Measurements from ENCODE around the gene PIWIL1. TPM values are rescaled to one million over a fixed set of nuclear protein-coding genes. Genes with fewer than 3 reads are reported as not detected.

The PIWIL1 gene
- total RNA-seq, 6 donors from 2014 or later = not detected

DNA sequence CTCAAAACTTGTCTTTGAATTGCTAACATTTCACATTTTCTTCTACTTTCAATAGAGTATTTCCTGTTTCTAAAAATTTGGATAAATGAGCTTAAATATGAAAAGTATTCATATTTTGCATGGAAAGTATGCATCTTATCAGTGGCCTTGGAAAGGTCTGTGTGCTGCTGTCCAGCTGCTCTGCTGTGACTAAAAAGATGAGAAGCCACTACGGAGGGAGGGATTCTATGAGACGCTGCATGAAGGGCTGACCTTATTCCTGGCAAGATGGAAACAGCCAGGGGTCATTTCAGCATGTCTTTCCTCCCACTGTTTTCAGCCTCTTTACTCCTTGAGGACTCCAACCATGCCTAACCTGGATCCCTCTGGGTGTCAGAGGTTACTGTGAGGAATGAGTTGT lies 13.0 kb downstream of the PIWIL1 start:
- Histone ChIP-seq H3K27ac (no peak overlapping the region), H3K9me3 (no peaks in the 10 kb centered on the region), H3K4me1 (no peaks in the 10 kb centered on the region), H3K4me3 (no peak overlapping the region), H3K27me3 (no peaks in the 10 kb centered on the region), H3K36me3 (no peaks in the 10 kb centered on the region)
- ATAC-seq (ENCODE audit: low FRiP score in 2 of 2) = no peak
- TF ChIP-seq, protein P1, sequence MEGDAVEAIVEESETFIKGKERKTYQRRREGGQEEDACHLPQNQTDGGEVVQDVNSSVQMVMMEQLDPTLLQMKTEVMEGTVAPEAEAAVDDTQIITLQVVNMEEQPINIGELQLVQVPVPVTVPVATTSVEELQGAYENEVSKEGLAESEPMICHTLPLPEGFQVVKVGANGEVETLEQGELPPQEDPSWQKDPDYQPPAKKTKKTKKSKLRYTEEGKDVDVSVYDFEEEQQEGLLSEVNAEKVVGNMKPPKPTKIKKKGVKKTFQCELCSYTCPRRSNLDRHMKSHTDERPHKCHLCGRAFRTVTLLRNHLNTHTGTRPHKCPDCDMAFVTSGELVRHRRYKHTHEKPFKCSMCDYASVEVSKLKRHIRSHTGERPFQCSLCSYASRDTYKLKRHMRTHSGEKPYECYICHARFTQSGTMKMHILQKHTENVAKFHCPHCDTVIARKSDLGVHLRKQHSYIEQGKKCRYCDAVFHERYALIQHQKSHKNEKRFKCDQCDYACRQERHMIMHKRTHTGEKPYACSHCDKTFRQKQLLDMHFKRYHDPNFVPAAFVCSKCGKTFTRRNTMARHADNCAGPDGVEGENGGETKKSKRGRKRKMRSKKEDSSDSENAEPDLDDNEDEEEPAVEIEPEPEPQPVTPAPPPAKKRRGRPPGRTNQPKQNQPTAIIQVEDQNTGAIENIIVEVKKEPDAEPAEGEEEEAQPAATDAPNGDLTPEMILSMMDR (IDR thresholded peaks at IDR 0.05) = no peak
- TF ChIP-seq EP300 (IDR thresholded peaks at IDR 0.05) = no peak
- no peak for TF ChIP-seq POLR2A (IDR thresholded peaks at IDR 0.05)
- TF ChIP-seq POLR2AphosphoS5 (IDR thresholded peaks at IDR 0.05) = no peak
- no peak for DNase-seq
- 57 to 66% methylated on average over 2 of the region's 2 CpGs for WGBS, 2 donors

DNA sequence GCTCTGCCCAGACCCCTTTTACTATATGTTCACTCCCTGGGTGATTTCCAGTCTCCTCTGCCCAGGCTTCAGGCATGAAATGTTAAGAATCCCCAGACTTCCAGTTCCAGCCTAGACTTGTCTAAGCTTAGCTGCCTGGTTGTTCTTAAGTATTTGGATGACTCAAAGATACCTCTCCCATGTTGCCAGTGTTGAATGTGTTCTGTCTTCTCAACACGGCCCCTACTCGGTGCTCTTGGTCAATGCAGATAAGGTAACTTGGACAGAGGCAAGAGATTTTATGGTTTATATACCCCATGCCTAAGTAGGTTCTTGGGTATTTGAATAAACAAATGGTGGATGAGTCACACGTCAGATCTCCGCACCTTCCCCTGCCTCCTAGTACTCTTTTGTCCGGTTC lies 13.6 kb downstream of the PIWIL1 start:
- no peak for TF ChIP-seq POLR2A (IDR thresholded peaks at IDR 0.05)
- DNase-seq (no peak), ATAC-seq (ENCODE audit: low FRiP score in 2 of 2) (no peak)
- 75 to 76% methylated on average over 5 of the region's 5 CpGs for WGBS, 2 donors
- H3K4me3 ChIP-seq = no peak overlapping the region
- no peaks in the 10 kb centered on the region for H3K36me3 ChIP-seq
- H3K27me3 ChIP-seq = no peaks in the 10 kb centered on the region
- no peaks in the 10 kb centered on the region for H3K9me3 ChIP-seq
- no peak overlapping the region for H3K27ac ChIP-seq
- H3K4me1 ChIP-seq = no peaks in the 10 kb centered on the region

DNA sequence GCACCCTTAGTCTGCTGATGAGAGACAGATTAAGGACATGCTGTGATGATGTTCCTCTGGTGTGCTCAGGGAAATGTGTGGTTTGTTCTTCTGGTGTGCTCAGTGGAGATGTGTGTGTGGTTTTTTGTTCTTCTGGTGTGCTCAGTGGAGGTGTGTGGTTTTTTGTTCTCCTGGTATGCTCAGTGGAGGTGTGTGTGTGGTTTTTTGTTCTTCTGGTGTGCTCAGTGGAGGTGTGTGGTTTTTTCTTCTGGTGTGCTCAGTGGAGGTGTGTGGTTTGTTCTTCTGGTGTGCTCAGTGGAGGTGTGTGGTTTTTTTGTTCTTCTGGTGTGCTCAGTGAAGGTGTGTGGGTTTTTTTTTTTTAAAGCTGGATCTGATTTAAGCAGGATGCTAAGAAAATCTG lies 15.4 kb downstream of the PIWIL1 start:
- H3K4me1 ChIP-seq = no peaks in the 10 kb centered on the region
- DNase-seq = no peak
- H3K4me3 ChIP-seq = no peak overlapping the region
- ATAC-seq (ENCODE audit: low FRiP score in 2 of 2) = no peak
- no peak overlapping the region for H3K27ac ChIP-seq
- no peaks in the 10 kb centered on the region for H3K36me3 ChIP-seq
- H3K9me3 ChIP-seq = no peaks in the 10 kb centered on the region
- no peaks in the 10 kb centered on the region for H3K27me3 ChIP-seq
- TF ChIP-seq EP300 (IDR thresholded peaks at IDR 0.05) (no peak), POLR2A (IDR thresholded peaks at IDR 0.05) (no peak), POLR2AphosphoS5 (IDR thresholded peaks at IDR 0.05) (no peak)
- TF ChIP-seq, protein P1 (IDR thresholded peaks at IDR 0.05) = no peak

DNA sequence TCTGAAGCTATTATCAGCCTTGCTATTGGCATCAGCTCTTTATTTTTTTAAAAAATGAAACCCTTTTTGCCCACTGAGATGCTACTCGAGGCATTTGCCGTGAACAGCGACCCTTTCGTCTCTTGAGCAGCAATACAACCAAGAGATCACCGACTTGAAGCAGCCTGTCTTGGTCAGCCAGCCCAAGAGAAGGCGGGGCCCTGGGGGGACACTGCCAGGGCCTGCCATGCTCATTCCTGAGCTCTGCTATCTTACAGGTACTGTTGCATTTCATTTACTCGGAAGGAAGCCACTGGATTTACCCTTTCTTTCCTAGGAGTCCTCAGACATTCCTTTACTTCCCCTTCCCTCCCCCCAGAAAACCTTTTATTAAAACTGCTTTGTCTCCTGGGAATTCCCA lies 16.7 kb downstream of the PIWIL1 start:
- Histone ChIP-seq H3K4me3 (no peak overlapping the region), H3K9me3 (no peaks in the 10 kb centered on the region), H3K4me1 (no peaks in the 10 kb centered on the region), H3K27ac (no peak overlapping the region), H3K36me3 (no peaks in the 10 kb centered on the region), H3K27me3 (no peaks in the 10 kb centered on the region)
- WGBS, 2 donors = 62 to 65% methylated on average over 7 of the region's 7 CpGs
- DNase-seq = no peak
- no peak for ATAC-seq (ENCODE audit: low FRiP score in 2 of 2)
- TF ChIP-seq POLR2AphosphoS5 (IDR thresholded peaks at IDR 0.05) = no peak
- TF ChIP-seq, protein P1 (IDR thresholded peaks at IDR 0.05) = no peak
- TF ChIP-seq POLR2A (IDR thresholded peaks at IDR 0.05) = no peak
- TF ChIP-seq EP300 (IDR thresholded peaks at IDR 0.05) = no peak

DNA sequence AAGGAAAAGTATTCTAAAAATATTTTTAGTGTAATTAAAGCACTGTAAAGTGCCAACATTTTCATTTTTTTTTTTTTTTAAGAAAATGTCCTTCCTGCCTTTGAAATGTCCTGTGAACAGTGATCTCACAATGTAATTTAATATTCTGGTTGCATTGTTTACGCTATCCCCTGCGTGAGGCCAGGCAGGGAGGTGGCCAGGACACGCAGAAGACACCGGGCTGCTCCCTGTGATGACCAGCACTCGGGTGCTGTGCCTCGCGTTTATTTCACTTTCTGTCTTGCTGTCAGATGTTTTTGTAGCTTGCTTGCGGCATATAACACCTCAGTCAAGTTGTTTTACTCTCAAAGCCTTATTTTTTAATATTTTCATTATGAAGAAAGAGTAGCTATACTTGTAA lies 18.5 kb downstream of the PIWIL1 start:
- H3K9me3 ChIP-seq = no peaks in the 10 kb centered on the region
- no peak overlapping the region for H3K4me3 ChIP-seq
- 48 to 62% methylated on average over 8 of the region's 8 CpGs for WGBS, 2 donors
- H3K36me3 ChIP-seq = no peaks in the 10 kb centered on the region
- H3K27me3 ChIP-seq = no peaks in the 10 kb centered on the region
- ATAC-seq (ENCODE audit: low FRiP score in 2 of 2) (no peak), DNase-seq (no peak)
- no peak overlapping the region for H3K27ac ChIP-seq
- H3K4me1 ChIP-seq = no peaks in the 10 kb centered on the region
- no peak for TF ChIP-seq POLR2AphosphoS5 (IDR thresholded peaks at IDR 0.05)
- no peak for TF ChIP-seq EP300 (IDR thresholded peaks at IDR 0.05)
- no peak for TF ChIP-seq POLR2A (IDR thresholded peaks at IDR 0.05)
- TF ChIP-seq, protein P1 (IDR thresholded peaks at IDR 0.05) = no peak

Measured in upper lobe of left lung (tissue), 6 donors.